K562 (cell line): ENCODE measurements around the gene FOXL3. TPM values are rescaled to one million over a fixed set of nuclear protein-coding genes. Genes with fewer than 3 reads are reported as not detected.

ENCODE experiments used
- ATAC-seq: fragments of 200-7000 bp; cut with Tn5 transposase; 3 replicates; pipeline ENCODE4 v1.9.1; 2020; ENCODE audit warnings: moderate library complexity
- BruUV-seq: library from RNA; stranded (reverse); fragments of 400-500 nt; replicated peaks from 2 replicates; lab custom pipeline; 2021; lab: Mats Ljungman, UMichigan
- CTCF ChIA-PET: fragments of 300-600 bp; formaldehyde crosslinking; extraction: SDS; loops from one replicate; lab custom pipeline; 2021; ENCODE audit warnings: low intra/inter-chr PET ratio; lab: Yijun Ruan, JAX
- POLR2A ChIA-PET: fragments of 300-600, 350-650 bp; sonication (Branson Sonifier 250); formaldehyde crosslinking; extraction: SDS; loops from one replicate; lab custom pipeline; 2021; ENCODE audit warnings: antibody characterized with exemption, inconsistent platforms; lab: Yijun Ruan, JAX
- DNase-seq, 4 experiments: peaks; one replicate each; pipeline versions ENCODE4 v3.0.0 to v3.0.0-alpha.2; 2011 to 2018; ENCODE audit warnings: low spot score in 3 of 4, mixed read lengths in 3 of 4; ENCODE audit errors: extremely low read depth in 1 of 4
- FAIRE-seq: peaks from 2 replicates; lab custom pipeline; 2011; peaks lifted over from hg19 to GRCh38; lab: Jason Lieb, UNC
- H2AFZ ChIP-seq: 2 replicates; pipeline ENCODE4 v1.6.0; 2011; ENCODE audit warnings: low read depth, low read length, control low read depth, inconsistent platforms
- H3K27ac ChIP-seq: fragments of 200-600 bp; 3 replicates; pipeline ENCODE4 v1.8.0; 2011; ENCODE audit warnings: low read depth, mild to moderate bottlenecking, control low read depth, inconsistent platforms, low read length, moderate library complexity, mixed read lengths; ENCODE audit errors: extremely low read depth
- H3K27me3 ChIP-seq, 2 experiments: fragments of 300-600 bp in 1 of 2; 2 replicates in 1 of 2; 3 replicates in 1 of 2; pipeline versions ENCODE4 v1.6.0 to v1.8.0; 2011; ENCODE audit warnings: inconsistent platforms in 2 of 2, low read length in 2 of 2, mild to moderate bottlenecking in 1 of 2, mixed read lengths in 1 of 2, moderate library complexity in 1 of 2; ENCODE audit not compliant: control insufficient read depth in 2 of 2, insufficient read depth in 2 of 2
- H3K36me3 ChIP-seq: fragments of 300-600 bp; 3 replicates; pipeline ENCODE4 v1.8.0; 2011; ENCODE audit warnings: mild to moderate bottlenecking, low read length, inconsistent platforms; ENCODE audit not compliant: control insufficient read depth, insufficient read depth
- H3K4me1 ChIP-seq, 2 experiments: fragments of 200-600 bp in 1 of 2; replicated peaks in 1 of 2; 2 replicates in 1 of 2; 3 replicates in 1 of 2; pipeline versions ENCODE4 v1.5.1 to v1.8.0; 2011; ENCODE audit warnings: inconsistent platforms in 2 of 2, low read length in 2 of 2, mild to moderate bottlenecking in 1 of 2, mixed read lengths in 1 of 2, moderate library complexity in 1 of 2; ENCODE audit not compliant: control insufficient read depth in 2 of 2, insufficient read depth in 2 of 2
- H3K4me2 ChIP-seq: 2 replicates; pipeline ENCODE4 v1.6.1; 2011; ENCODE audit warnings: low read length, control low read depth, inconsistent platforms, mixed read lengths; ENCODE audit not compliant: insufficient read depth
- H3K4me3 ChIP-seq: fragments of 200-600 bp; sonication (generic), shearing (Covaris generic); 2 replicates; pipeline ENCODE4 v1.5.1; 2016; ENCODE audit warnings: control low read depth, inconsistent platforms
- H3K79me2 ChIP-seq: fragments of 200-600 bp; 3 replicates; pipeline ENCODE4 v1.8.0; 2011; ENCODE audit warnings: low read length, inconsistent platforms; ENCODE audit not compliant: control insufficient read depth, insufficient read depth
- H3K9ac ChIP-seq, 2 experiments: 2 replicates each; pipeline versions ENCODE4 v1.6.0 to v1.6.1; 2011; ENCODE audit warnings: low read depth in 2 of 2, low read length in 2 of 2, control low read depth in 1 of 2, inconsistent platforms in 1 of 2, mild to moderate bottlenecking in 1 of 2, mixed read lengths in 1 of 2; ENCODE audit not compliant: insufficient read depth in 1 of 2
- H3K9me1 ChIP-seq: one replicate; pipeline ENCODE4 v1.6.0; 2011; ENCODE audit warnings: inconsistent platforms, mild to moderate bottlenecking, low read length, moderate library complexity; ENCODE audit not compliant: control insufficient read depth, insufficient read depth
- H3K9me3 ChIP-seq: replicated peaks from 2 replicates; pipeline ENCODE4 v1.5.1; 2011; ENCODE audit warnings: low read depth, low read length, inconsistent platforms; ENCODE audit not compliant: control insufficient read depth, insufficient read depth
- H4K20me1 ChIP-seq: replicated peaks from 2 replicates; pipeline ENCODE4 v1.6.1; 2011; ENCODE audit warnings: low read length, inconsistent platforms, mixed read lengths; ENCODE audit not compliant: control insufficient read depth, insufficient read depth
- CBX1 ChIP-seq: sonication (generic); IDR thresholded peaks from 2 replicates; pipeline ENCODE4 v1.6.1; 2016; ENCODE audit warnings: antibody characterized with exemption, low read depth, mild to moderate bottlenecking
- CREB3L1 ChIP-seq: fragments of 450-650 bp; IDR thresholded peaks from 2 replicates; pipeline ENCODE4 v1.6.1; 2014; ENCODE audit warnings: low read depth, mild to moderate bottlenecking, moderate library complexity, borderline replicate concordance
- DEAF1 ChIP-seq: fragments of 450-650 bp; formaldehyde crosslinking; IDR thresholded peaks from 2 replicates; pipeline ENCODE4 v1.4.0; 2020; ENCODE audit warnings: mild to moderate bottlenecking, moderate library complexity
- ELF2 ChIP-seq: fragments of 250-450 bp; sonication (Bioruptor Pico); IDR thresholded peaks from 2 replicates; pipeline ENCODE4 v1.5.0; 2021; ENCODE audit warnings: mild to moderate bottlenecking
- MAFF ChIP-seq: IDR thresholded peaks from 2 replicates; pipeline ENCODE4 v1.6.1; 2012; ENCODE audit warnings: low read length, improper control_type of control experiment
- MBD1 ChIP-seq: fragments of 250-450 bp; sonication (Bioruptor Pico); IDR thresholded peaks from 2 replicates; pipeline ENCODE4 v1.8.0; 2022; ENCODE audit warnings: inconsistent platforms
- PREB ChIP-seq: sonication (generic); formaldehyde crosslinking; IDR thresholded peaks from 2 replicates; pipeline ENCODE4 v1.8.1; 2023; ENCODE audit warnings: mild to moderate bottlenecking, missing genetic modification reagents
- RBBP5 ChIP-seq: fragments of 200-600 bp; sonication (generic); IDR thresholded peaks from 2 replicates; pipeline ENCODE4 v1.6.1; 2012; ENCODE audit warnings: borderline replicate concordance, mild to moderate bottlenecking, low read length, control low read depth, inconsistent platforms; ENCODE audit not compliant: insufficient read depth, poor library complexity, severe bottlenecking
- RBM15 ChIP-seq: fragments of 200-400 bp; formaldehyde crosslinking; IDR thresholded peaks from 2 replicates; pipeline ENCODE4 v1.6.1; 2018; ENCODE audit warnings: mild to moderate bottlenecking, low read length, moderate library complexity; ENCODE audit not compliant: insufficient read depth
- RNF2 ChIP-seq: sonication (generic); IDR thresholded peaks from 2 replicates; pipeline ENCODE4 v1.6.1; 2016
- TAF1 ChIP-seq: IDR thresholded peaks from 2 replicates; pipeline ENCODE4 v1.6.1; 2011; ENCODE audit warnings: mild to moderate bottlenecking, low read length, moderate library complexity; ENCODE audit not compliant: insufficient read depth, control insufficient read depth, severe bottlenecking; ENCODE audit errors: extremely low read depth
- ZBTB12 ChIP-seq: fragments of 250-450 bp; sonication (Bioruptor Pico); IDR thresholded peaks from 2 replicates; pipeline ENCODE4 v1.4.0; 2020
- ZBTB17 ChIP-seq: fragments of 450-650 bp; formaldehyde crosslinking; IDR thresholded peaks from 2 replicates; pipeline ENCODE4 v1.4.0; 2020; ENCODE audit warnings: mild to moderate bottlenecking
- WGBS: fragments of 100-300 bp; shearing (Covaris generic); methylation state at CpG from one replicate; pipeline ENCODE4 v1.1.6; 2016; ENCODE audit warnings: low coverage, mixed read lengths; ENCODE audit not compliant: insufficient coverage; ENCODE audit errors: missing lambda C conversion rate; 5-methylcytosine and 5-hydroxymethylcytosine counted together
- in situ Hi-C: fragments of 300-500 bp; cut with MboI; formaldehyde crosslinking; loops from 4 replicates; pipeline ENCODE4 v1.15.0; 2018; ENCODE audit warnings: inconsistent platforms, mixed read lengths
- intact Hi-C: fragments of 100-400 bp; cut with micrococcal nuclease; formaldehyde crosslinking; loops from 2 replicates; pipeline ENCODE4 v1.14.2; 2022
- polyA plus RNA-seq, 8 experiments: library from polyadenylated mRNA; depleted of rRNA in 4 of 8; stranded (reverse) in 5 of 8; unstranded in 3 of 8; fragments of >200 nt; fragmentation: Nextera tagmentation in 2 of 8; fragmentation: Illumina TruSeq in 1 of 8; extraction: Ambion mirVana in 2 of 8; extraction: Trizol in 1 of 8; gene quantifications; 2 replicates each; pipeline versions ENCODE4 v1.2.1 to v1.2.3, GENCODE V29; 2011 to 2014; ENCODE audit warnings: inconsistent platforms in 1 of 8, missing spikeins in 1 of 8
- total RNA-seq, 7 experiments: library from RNA; depleted of rRNA in 6 of 7; stranded (reverse); fragments of >200 nt in 6 of 7; fragmentation: Illumina TruSeq in 2 of 7; extraction: Trizol in 2 of 7; gene quantifications; 2 replicates each; pipeline versions ENCODE4 v1.2.1 to v1.2.3, GENCODE V29; 2011 to 2021; ENCODE audit warnings: low replicate concordance in 1 of 7

FOXL3 gene
- total and polyA plus RNA-seq, 9 of the 15 experiments (the other 6 are each of a cell fraction or from before 2014, with no cell fraction given) = not detected

- Histone ChIP-seq H2AFZ (no peak overlapping the region), H3K4me1 (peaks cover 0 to 20% of the 10 kb centered on the region in 2 experiments; a peak in 2 of 5 replicates), H3K27ac (no peak overlapping the region), H3K9ac (no peak overlapping the region), H3K27me3 (peaks cover 3 to 30% of the 10 kb centered on the region in 2 experiments; a peak in 3 of 5 replicates), H3K4me2 (no peak overlapping the region), H3K79me2 (no peaks in the 10 kb centered on the region), H3K36me3 (no peaks in the 10 kb centered on the region), H3K9me1 (no peaks in the 10 kb centered on the region), H3K4me3 (no peak overlapping the region), H3K9me3 (peaks cover 12% of the 10 kb centered on the region), H4K20me1 (no peaks in the 10 kb centered on the region)
- DNase-seq (no peak), ATAC-seq (no peak; the same call in 2 of the 3 replicates), FAIRE-seq (no peak)
- CTCF ChIA-PET = interaction anchor here (0.5 to 1.4 kb wide), 4 partner anchors 8 to 910 kb away, joined by 3 to 9 read pairs (median 3); no protein-coding TSS in a partner anchor
- POLR2A ChIA-PET = no interaction called here
- intact Hi-C loops (no loop called here), in situ Hi-C loops (no loop called here)
- 2% methylated on average over 21 of the region's 22 CpGs for WGBS
- no TSS peak for BruUV-seq
- TF ChIP-seq ELF2 (CRISPR knock-in tag) (no peak), DEAF1 (CRISPR knock-in tag) (no peak), CBX1 (no peak), CREB3L1 (no peak), MBD1 (CRISPR knock-in tag) (no peak), ZBTB17 (CRISPR knock-in tag) (no peak), PREB (CRISPR knock-in tag) (no peak), MAFF (no peak), RBBP5 (no peak), RBM15 (no peak), RNF2 (no peak), TAF1 (no peak), ZBTB12 (CRISPR knock-in tag) (no peak)
Observed at GRCh38 chr7:265998-266850, 23.7 kb upstream of the FOXL3 start.
